Prostate gland (tissue), 2 donors: ENCODE results near the gene ARL14EPL.

Experiments used
- POLR2A ChIP-seq: fragments of 450-650 bp; IDR thresholded peaks from one replicate; pipeline ENCODE4 v1.6.1; 2016; ENCODE audit warnings: antibody characterized with exemption, mild to moderate bottlenecking
- TF ChIP-seq, protein P1 (sequence below), 4 experiments: fragments of 200-600 bp in 2 of 4; fragments of 450-650 bp in 2 of 4; sonication (generic) in 2 of 4; IDR thresholded peaks; 1 replicate in 3 of 4; 2 replicates in 1 of 4; pipeline ENCODE4 v1.5.1; 2016 to 2019; ENCODE audit warnings: antibody characterized with exemption in 4 of 4, mild to moderate bottlenecking in 2 of 4, moderate library complexity in 2 of 4

- TF ChIP-seq, protein P1, sequence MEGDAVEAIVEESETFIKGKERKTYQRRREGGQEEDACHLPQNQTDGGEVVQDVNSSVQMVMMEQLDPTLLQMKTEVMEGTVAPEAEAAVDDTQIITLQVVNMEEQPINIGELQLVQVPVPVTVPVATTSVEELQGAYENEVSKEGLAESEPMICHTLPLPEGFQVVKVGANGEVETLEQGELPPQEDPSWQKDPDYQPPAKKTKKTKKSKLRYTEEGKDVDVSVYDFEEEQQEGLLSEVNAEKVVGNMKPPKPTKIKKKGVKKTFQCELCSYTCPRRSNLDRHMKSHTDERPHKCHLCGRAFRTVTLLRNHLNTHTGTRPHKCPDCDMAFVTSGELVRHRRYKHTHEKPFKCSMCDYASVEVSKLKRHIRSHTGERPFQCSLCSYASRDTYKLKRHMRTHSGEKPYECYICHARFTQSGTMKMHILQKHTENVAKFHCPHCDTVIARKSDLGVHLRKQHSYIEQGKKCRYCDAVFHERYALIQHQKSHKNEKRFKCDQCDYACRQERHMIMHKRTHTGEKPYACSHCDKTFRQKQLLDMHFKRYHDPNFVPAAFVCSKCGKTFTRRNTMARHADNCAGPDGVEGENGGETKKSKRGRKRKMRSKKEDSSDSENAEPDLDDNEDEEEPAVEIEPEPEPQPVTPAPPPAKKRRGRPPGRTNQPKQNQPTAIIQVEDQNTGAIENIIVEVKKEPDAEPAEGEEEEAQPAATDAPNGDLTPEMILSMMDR (IDR thresholded peaks at IDR 0.05) = no peak
- no peak for TF ChIP-seq POLR2A
Measured at GRCh38 chr5:116075191-116075831, 43.0 kb downstream of the ARL14EPL start.
